Esophagus squamous epithelium (tissue), 5 donors: ENCODE measurements around the gene SERPINF2. TPM values are rescaled to one million over a fixed set of nuclear protein-coding genes. Genes with fewer than 3 reads are reported as not detected.
"Not testable (repeated sequence)": the region's sequence is repeated elsewhere in the genome, so short reads cannot be mapped to it uniquely, and the experiment has no call there.

Experiments
- DNase-seq: peaks from one replicate; lab custom pipeline; 2025; lab: John Stamatoyannopoulos, UW
- H3K27ac ChIP-seq, 4 donors: fragments of 200-600 bp; sonication (generic); one replicate each; pipeline ENCODE4 v1.5.1; 2016 to 2019; ENCODE audit warnings: mild to moderate bottlenecking in 1 of 4
- H3K27me3 ChIP-seq, 4 donors: fragments of 200-600 bp; sonication (generic); 1 replicate in 3 of 4; 2 replicates in 1 of 4; pipeline versions ENCODE4 v1.5.1 to v1.6.0; 2017 to 2021; ENCODE audit warnings: antibody characterized with exemption in 1 of 4
- H3K36me3 ChIP-seq, 3 donors: fragments of 200-600 bp; sonication (generic); one replicate each; pipeline ENCODE4 v1.5.1; 2016 to 2019
- H3K4me1 ChIP-seq, 3 donors: fragments of 200-600 bp; sonication (generic); one replicate each; pipeline ENCODE4 v1.5.1; 2017 to 2019
- H3K4me3 ChIP-seq, 4 donors: fragments of 200-600 bp; sonication (generic); 1 replicate in 3 of 4; 2 replicates in 1 of 4; pipeline ENCODE4 v1.5.1; 2016 to 2019; ENCODE audit warnings: mild to moderate bottlenecking in 2 of 4, moderate library complexity in 1 of 4
- H3K9me3 ChIP-seq, 3 donors: fragments of 200-600 bp; sonication (generic); one replicate each; pipeline ENCODE4 v1.5.1; 2016 to 2019
- POLR2A ChIP-seq, 4 donors: fragments of 450-650 bp; IDR thresholded peaks; one replicate each; pipeline ENCODE4 v1.6.1; 2017; ENCODE audit warnings: antibody characterized with exemption in 4 of 4, mild to moderate bottlenecking in 4 of 4, moderate library complexity in 3 of 4
- WGBS, 2 donors: methylation state at CpG; one replicate each; pipeline ENCODE4 v1.1.5; 2018; 5-methylcytosine and 5-hydroxymethylcytosine counted together
- intact Hi-C: fragments of 100-400 bp; cut with DNase I; formaldehyde crosslinking; loops from one replicate; pipeline ENCODE4 v1.15.0; 2022
- total RNA-seq, 4 donors: library from RNA; depleted of rRNA; stranded (reverse); fragments of >200 nt; gene quantifications; one replicate each; pipeline ENCODE4 v1.1.0, GENCODE V29; 2016
- TF ChIP-seq, protein P1 (sequence below), 6 experiments: fragments of 450-650 bp in 4 of 6; fragments of 200-600 bp in 2 of 6; sonication (generic) in 2 of 6; IDR thresholded peaks; one replicate each; pipeline ENCODE4 v1.5.1; 2016 to 2019; ENCODE audit warnings: antibody characterized with exemption in 6 of 6, mild to moderate bottlenecking in 4 of 6, moderate library complexity in 4 of 6
- donor health status: DM: yes; HTN: yes; CAD: no.

The SERPINF2 gene
- total RNA-seq, 4 donors from 2014 or later = 0.22 to 7.1 (median 1.6) TPM

GRCh38 chr17:1736348-1737281, 6.1 kb upstream of the SERPINF2 start:
- Histone ChIP-seq H3K36me3 (peaks cover 16 to 70% (median 25%) of the 10 kb centered on the region in 3 donors), H3K4me1 (peaks cover 12 to 26% (median 16%) of the 10 kb centered on the region in 3 donors), H3K9me3 (no peaks in the 10 kb centered on the region), H3K4me3 (no peak overlapping the region), H3K27me3 (no peaks in the 10 kb centered on the region), H3K27ac (peak overlapping the region in 3 of 4 donors; percentile 50 to 70 (median 64))
- TF ChIP-seq, protein P1, sequence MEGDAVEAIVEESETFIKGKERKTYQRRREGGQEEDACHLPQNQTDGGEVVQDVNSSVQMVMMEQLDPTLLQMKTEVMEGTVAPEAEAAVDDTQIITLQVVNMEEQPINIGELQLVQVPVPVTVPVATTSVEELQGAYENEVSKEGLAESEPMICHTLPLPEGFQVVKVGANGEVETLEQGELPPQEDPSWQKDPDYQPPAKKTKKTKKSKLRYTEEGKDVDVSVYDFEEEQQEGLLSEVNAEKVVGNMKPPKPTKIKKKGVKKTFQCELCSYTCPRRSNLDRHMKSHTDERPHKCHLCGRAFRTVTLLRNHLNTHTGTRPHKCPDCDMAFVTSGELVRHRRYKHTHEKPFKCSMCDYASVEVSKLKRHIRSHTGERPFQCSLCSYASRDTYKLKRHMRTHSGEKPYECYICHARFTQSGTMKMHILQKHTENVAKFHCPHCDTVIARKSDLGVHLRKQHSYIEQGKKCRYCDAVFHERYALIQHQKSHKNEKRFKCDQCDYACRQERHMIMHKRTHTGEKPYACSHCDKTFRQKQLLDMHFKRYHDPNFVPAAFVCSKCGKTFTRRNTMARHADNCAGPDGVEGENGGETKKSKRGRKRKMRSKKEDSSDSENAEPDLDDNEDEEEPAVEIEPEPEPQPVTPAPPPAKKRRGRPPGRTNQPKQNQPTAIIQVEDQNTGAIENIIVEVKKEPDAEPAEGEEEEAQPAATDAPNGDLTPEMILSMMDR (IDR thresholded peaks at IDR 0.05) = no peak
- no peak for TF ChIP-seq POLR2A (IDR thresholded peaks at IDR 0.05)
- DNase-seq = no peak
- 75 to 81% methylated on average over 4 to 12 of the region's 25 CpGs for WGBS, 2 donors
- intact Hi-C loops = no loop called here

DNA sequence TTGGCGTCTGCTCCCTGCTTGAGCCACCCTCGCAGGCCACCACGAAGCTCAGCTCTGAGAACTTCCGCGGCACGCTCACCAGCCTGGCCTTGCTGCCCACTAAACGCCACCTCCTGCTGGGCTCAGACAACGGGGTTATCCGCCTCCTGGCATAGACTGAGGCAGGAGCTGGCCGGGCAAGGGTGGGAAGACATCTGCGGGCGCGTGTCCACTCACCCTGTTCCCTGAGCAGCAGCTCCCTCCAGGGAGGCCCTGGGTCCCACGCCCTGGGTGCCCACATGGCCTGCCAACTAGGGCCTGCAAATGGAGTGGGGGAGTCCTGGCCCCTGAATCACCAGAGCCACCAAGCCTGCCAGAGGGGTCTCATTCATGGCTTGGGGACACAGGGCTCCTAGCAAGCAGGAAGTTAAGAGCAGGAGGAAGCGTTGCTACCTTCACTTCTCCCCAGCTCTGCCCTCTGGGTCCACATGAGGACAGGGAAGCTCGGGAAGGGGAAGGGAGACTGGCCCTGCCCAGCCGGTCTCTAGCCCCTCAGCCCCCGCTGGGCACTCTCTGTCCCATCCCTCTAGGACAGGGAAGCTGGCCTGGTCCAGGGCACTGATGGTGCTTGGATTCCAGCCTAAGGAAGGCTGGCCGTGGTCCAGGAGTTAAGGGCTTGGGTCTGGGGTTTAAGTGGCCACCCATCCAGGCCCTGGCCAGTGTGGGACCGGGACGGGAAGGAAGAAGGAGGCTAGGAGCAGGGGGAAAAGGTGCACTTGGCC, 5.0 kb upstream of the SERPINF2 start:
- peaks cover 12 to 29% (median 16%) of the 10 kb centered on the region in 3 donors for H3K4me1 ChIP-seq
- H3K36me3 ChIP-seq = peaks cover 16 to 59% (median 25%) of the 10 kb centered on the region in 3 donors
- intact Hi-C loops = no loop called here
- no peaks in the 10 kb centered on the region for H3K9me3 ChIP-seq
- no peak overlapping the region for H3K4me3 ChIP-seq
- H3K27ac ChIP-seq = no peak overlapping the region
- DNase-seq = no peak
- WGBS, 2 donors = 95 to 96% methylated on average over 8 to 11 of the region's 21 CpGs
- H3K27me3 ChIP-seq = no peaks in the 10 kb centered on the region
- no peak for TF ChIP-seq POLR2A (IDR thresholded peaks at IDR 0.05)
- TF ChIP-seq, protein P1 (IDR thresholded peaks at IDR 0.05) = no peak

DNA sequence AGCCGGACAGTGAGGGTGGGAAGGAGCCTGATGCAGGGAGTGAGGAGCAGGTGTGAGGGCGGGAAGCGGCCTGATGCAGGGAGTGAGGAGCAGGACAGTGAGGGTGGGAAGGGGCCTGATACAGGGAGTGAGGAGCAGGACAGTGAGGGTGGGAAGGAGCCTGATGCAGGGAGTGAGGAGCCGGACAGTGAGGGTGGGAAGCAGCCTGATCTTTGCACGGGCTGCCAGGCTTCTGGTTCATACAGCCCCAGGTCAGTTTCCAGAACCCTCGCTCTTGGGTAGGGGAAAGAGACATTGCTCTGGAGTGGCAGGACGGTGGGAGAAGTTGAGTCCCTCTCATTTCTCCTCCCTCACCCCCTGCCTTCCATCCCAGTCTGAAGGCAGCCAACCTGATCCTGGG, 772 bp upstream of the SERPINF2 start:
- H3K27me3 ChIP-seq, intact Hi-C loops, H3K4me3 ChIP-seq, H3K9me3 ChIP-seq, DNase-seq, H3K27ac ChIP-seq: not testable (repeated sequence)
- 87 to 94% methylated on average over 7 of the region's 7 CpGs for WGBS, 2 donors
- H3K36me3 ChIP-seq = peaks cover 4 to 17% (median 7%) of the 10 kb centered on the region in 3 donors
- peaks cover 5 to 37% (median 9%) of the 10 kb centered on the region in 3 donors for H3K4me1 ChIP-seq

DNA sequence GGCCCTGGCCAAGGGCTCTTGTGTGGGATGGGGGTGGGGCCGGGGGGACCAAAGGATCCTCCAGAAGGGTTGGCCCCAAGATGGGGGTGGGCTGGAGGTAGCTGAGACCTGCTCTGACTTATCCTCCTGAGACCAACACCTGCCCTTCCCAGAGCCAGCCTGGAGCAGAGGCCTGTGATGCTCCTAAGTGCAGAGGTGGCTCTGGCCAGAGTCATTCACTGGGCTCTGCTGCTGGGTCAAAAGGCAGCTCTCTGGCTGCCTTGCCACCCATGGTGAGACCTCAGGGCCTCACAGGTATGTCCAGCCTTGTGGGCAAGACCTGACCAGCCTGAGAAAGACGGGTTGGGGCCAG, 393 bp downstream of the SERPINF2 start:
- Histone ChIP-seq H3K36me3 (peaks cover 0 to 6% (median 1%) of the 10 kb centered on the region in 3 donors), H3K4me1 (peaks cover 11 to 41% (median 11%) of the 10 kb centered on the region in 3 donors), H3K27ac (no peak overlapping the region), H3K4me3 (no peak overlapping the region), H3K9me3 (no peaks in the 10 kb centered on the region), H3K27me3 (no peaks in the 10 kb centered on the region)
- intact Hi-C loops = no loop called here
- DNase-seq = no peak
- 20% methylated on average over 1 of the region's 2 CpGs; no CpG with 5 or more reads in 1 of the 2 donors for WGBS, 2 donors
- TF ChIP-seq, protein P1 (IDR thresholded peaks at IDR 0.05) = no peak
- TF ChIP-seq POLR2A (IDR thresholded peaks at IDR 0.05) = no peak

GRCh38 chr17:1744551-1745512, 2.2 kb downstream of the SERPINF2 start:
- intact Hi-C loops = no loop called here
- Histone ChIP-seq H3K4me3 (no peak overlapping the region), H3K27ac (peak overlapping the region in 2 of 4 donors; percentile 21 to 29), H3K9me3 (no peaks in the 10 kb centered on the region), H3K27me3 (no peaks in the 10 kb centered on the region), H3K36me3 (no peaks in the 10 kb centered on the region), H3K4me1 (peaks cover 11 to 51% (median 11%) of the 10 kb centered on the region in 3 donors)
- TF ChIP-seq, protein P1 (IDR thresholded peaks at IDR 0.05) = no peak
- no peak for TF ChIP-seq POLR2A (IDR thresholded peaks at IDR 0.05)
- WGBS, 2 donors = 64 to 84% methylated on average over 14 of the region's 29 CpGs
- DNase-seq = no peak
